Mesenchymal stem cell (in vitro differentiated cells and primary cell): ENCODE results near the gene MLEC.

Experiments
- DNase-seq: peaks from one replicate; pipeline ENCODE4 v3.0.0-alpha.2; 2013
- H2AFZ ChIP-seq: one replicate; pipeline ENCODE4 v1.6.1; 2013; ENCODE audit warnings: low read depth, mild to moderate bottlenecking, control low read depth, inconsistent platforms, low read length, moderate library complexity
- H2AK5ac ChIP-seq: 2 replicates; pipeline ENCODE4 v1.6.1; 2013; ENCODE audit warnings: low read length, moderate library complexity, mild to moderate bottlenecking, inconsistent platforms; ENCODE audit not compliant: severe bottlenecking
- H2BK120ac ChIP-seq: one replicate; pipeline ENCODE4 v1.6.1; 2013; ENCODE audit warnings: low read depth, mild to moderate bottlenecking, inconsistent platforms, low read length, moderate library complexity
- H2BK12ac ChIP-seq, 2 experiments: one replicate each; pipeline ENCODE4 v1.6.1; 2013; ENCODE audit warnings: inconsistent platforms in 2 of 2, low read length in 2 of 2, mild to moderate bottlenecking in 2 of 2, moderate library complexity in 2 of 2, control low read depth in 1 of 2
- H2BK15ac ChIP-seq: one replicate; pipeline ENCODE4 v1.6.1; 2013; ENCODE audit warnings: mild to moderate bottlenecking, low read depth, inconsistent platforms; ENCODE audit not compliant: poor library complexity, severe bottlenecking
- H2BK5ac ChIP-seq: 2 replicates; pipeline ENCODE4 v1.6.1; 2013; ENCODE audit warnings: low read depth, mild to moderate bottlenecking, low read length, control low read depth, inconsistent platforms; ENCODE audit not compliant: poor library complexity, severe bottlenecking
- H3K14ac ChIP-seq, 2 experiments: one replicate each; pipeline ENCODE4 v1.6.1; 2013; ENCODE audit warnings: inconsistent platforms in 2 of 2, low read length in 2 of 2, control low read depth in 1 of 2, mild to moderate bottlenecking in 1 of 2, moderate library complexity in 1 of 2
- H3K18ac ChIP-seq, 2 experiments: one replicate each; pipeline ENCODE4 v1.6.1; 2013; ENCODE audit warnings: inconsistent platforms in 2 of 2, low read length in 2 of 2, control low read depth in 1 of 2, low read depth in 1 of 2, mild to moderate bottlenecking in 1 of 2
- H3K23ac ChIP-seq, 2 experiments: one replicate each; pipeline ENCODE4 v1.6.1; 2013; ENCODE audit warnings: inconsistent platforms in 2 of 2, low read length in 2 of 2, mild to moderate bottlenecking in 2 of 2, moderate library complexity in 2 of 2, control low read depth in 1 of 2
- H3K27ac ChIP-seq: 2 replicates; pipeline ENCODE4 v1.5.1; 2013; ENCODE audit warnings: mild to moderate bottlenecking, moderate library complexity, low read length, control low read depth, inconsistent platforms; ENCODE audit not compliant: poor library complexity, severe bottlenecking
- H3K27me3 ChIP-seq, 2 experiments: 2 replicates each; pipeline versions ENCODE4 v1.6.1 to v1.7.0; 2013; ENCODE audit warnings: low read length in 2 of 2, mild to moderate bottlenecking in 2 of 2, moderate library complexity in 2 of 2, control low read depth in 1 of 2, inconsistent platforms in 1 of 2; ENCODE audit not compliant: control insufficient read depth in 1 of 2, insufficient read depth in 1 of 2
- H3K36me3 ChIP-seq, 2 experiments: 2 replicates each; pipeline versions ENCODE4 v1.6.1 to v1.7.0; 2013; ENCODE audit warnings: low read length in 2 of 2, control low read depth in 1 of 2, inconsistent platforms in 1 of 2, low read depth in 1 of 2, mild to moderate bottlenecking in 1 of 2; ENCODE audit not compliant: insufficient read depth in 2 of 2, control insufficient read depth in 1 of 2
- H3K4ac ChIP-seq, 2 experiments: one replicate each; pipeline ENCODE4 v1.6.1; 2013; ENCODE audit warnings: inconsistent platforms in 2 of 2, low read length in 2 of 2, mild to moderate bottlenecking in 2 of 2, moderate library complexity in 2 of 2, control low read depth in 1 of 2, low read depth in 1 of 2
- H3K4me1 ChIP-seq: 2 replicates; pipeline ENCODE4 v1.6.1; 2013; ENCODE audit warnings: low read depth, low read length, control low read depth; ENCODE audit not compliant: control insufficient read depth, insufficient read depth
- H3K4me2 ChIP-seq: 2 replicates; pipeline ENCODE4 v1.6.1; 2013; ENCODE audit warnings: low read length, mild to moderate bottlenecking, inconsistent platforms; ENCODE audit not compliant: poor library complexity, severe bottlenecking
- H3K4me3 ChIP-seq, 2 experiments: 2 replicates each; pipeline versions ENCODE4 v1.5.1 to v1.7.0; 2013; ENCODE audit warnings: low read length in 2 of 2, mild to moderate bottlenecking in 2 of 2, control low read depth in 1 of 2, low read depth in 1 of 2; ENCODE audit not compliant: insufficient read depth in 1 of 2
- H3K79me1 ChIP-seq: replicated peaks from 2 replicates; pipeline ENCODE4 v1.6.1; 2013; ENCODE audit warnings: mild to moderate bottlenecking, control low read depth, low read length, inconsistent platforms; ENCODE audit not compliant: poor library complexity, severe bottlenecking
- H3K9ac ChIP-seq: 2 replicates; pipeline ENCODE4 v1.7.0; 2013; ENCODE audit warnings: mild to moderate bottlenecking, low read length, moderate library complexity
- H3K9me3 ChIP-seq: 2 replicates; pipeline ENCODE4 v1.7.0; 2013; ENCODE audit warnings: mild to moderate bottlenecking, low read length; ENCODE audit not compliant: control insufficient read depth
- H4K8ac ChIP-seq: one replicate; pipeline ENCODE4 v1.6.1; 2013; ENCODE audit warnings: inconsistent platforms, mild to moderate bottlenecking, low read length, moderate library complexity
- H4K91ac ChIP-seq: one replicate; pipeline ENCODE4 v1.6.1; 2013; ENCODE audit warnings: mild to moderate bottlenecking, low read length, inconsistent platforms
- WGBS: methylation state at CpG from one replicate; pipeline ENCODE4 v1.1.7; 2013; ENCODE audit warnings: mixed read lengths; 5-methylcytosine and 5-hydroxymethylcytosine counted together

The MLEC gene

DNA sequence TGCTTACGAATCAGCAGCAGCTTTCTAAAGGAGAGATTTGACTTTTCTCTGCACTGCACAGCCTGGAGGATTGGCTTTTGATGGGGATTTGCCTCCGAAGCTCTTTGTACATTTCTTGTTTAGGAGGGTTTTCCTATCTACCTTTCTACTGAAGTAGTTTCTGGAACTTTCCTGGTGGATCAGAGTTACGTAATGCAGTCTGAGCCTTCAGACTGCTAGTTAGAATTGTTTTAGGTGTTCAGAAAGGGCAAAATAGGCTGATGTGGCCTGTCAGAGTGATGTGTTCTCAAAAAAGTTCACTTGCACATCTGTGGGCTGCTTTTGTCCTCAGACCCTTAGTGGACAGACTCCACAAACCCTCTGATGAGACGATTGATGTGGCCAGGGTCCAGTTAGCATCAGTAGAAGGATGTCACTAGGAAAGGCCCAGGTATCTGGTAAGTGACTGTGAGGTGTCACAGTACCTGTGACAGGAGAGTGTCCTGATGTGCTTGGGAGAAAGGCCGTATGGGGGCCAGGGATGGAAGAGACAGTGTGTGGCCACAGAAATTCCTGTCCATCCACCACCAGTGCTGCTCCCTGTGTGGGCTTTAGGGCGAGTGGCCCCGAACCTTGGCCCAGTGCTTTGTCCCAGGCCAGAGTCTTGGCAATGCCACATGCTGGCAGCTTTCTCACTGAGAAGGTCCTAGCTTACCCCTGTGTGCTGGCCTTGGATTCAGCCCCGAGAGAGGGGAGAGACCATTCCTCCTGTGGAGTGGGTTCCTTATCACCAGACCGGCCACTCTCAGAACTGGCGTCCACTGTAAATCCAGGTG lies 34.2 kb downstream of the MLEC start:
- no peak overlapping the region for H3K4me2 ChIP-seq
- H2BK15ac ChIP-seq, result no peak overlapping the region
- no peak overlapping the region for H3K23ac ChIP-seq
- H2BK5ac ChIP-seq, result no peak overlapping the region
- H3K79me1 ChIP-seq, result peaks cover 24% of the 10 kb centered on the region
- no peak overlapping the region for H2AFZ ChIP-seq
- no peak overlapping the region for H3K14ac ChIP-seq
- no peak overlapping the region for H2BK120ac ChIP-seq
- DNase-seq, result no peak
- no peak overlapping the region for H4K8ac ChIP-seq
- no peak overlapping the region for H3K18ac ChIP-seq
- H4K91ac ChIP-seq, result no peak overlapping the region
- H3K9me3 ChIP-seq, result no peaks in the 10 kb centered on the region
- no peaks in the 10 kb centered on the region for H3K27me3 ChIP-seq
- H3K4me3 ChIP-seq, result no peak overlapping the region
- no peak overlapping the region for H3K4ac ChIP-seq
- H3K27ac ChIP-seq, result no peak overlapping the region
- H2AK5ac ChIP-seq, result no peak overlapping the region
- no peak overlapping the region for H2BK12ac ChIP-seq
- H3K36me3 ChIP-seq, result peaks cover 53 to 75% of the 10 kb centered on the region in 2 experiments
- H3K9ac ChIP-seq, result peak overlapping the region; percentile 37
- WGBS, result 97% methylated on average over 10 of the region's 10 CpGs
- H3K4me1 ChIP-seq, result peaks cover 21% of the 10 kb centered on the region

- no peaks in the 10 kb centered on the region for H3K27me3 ChIP-seq
- over 99% methylated on average over 3 of the region's 3 CpGs for WGBS
- H3K9me3 ChIP-seq, result no peaks in the 10 kb centered on the region
Observed at GRCh38 chr12:120721866-120722265, 34.9 kb downstream of the MLEC start.

DNA sequence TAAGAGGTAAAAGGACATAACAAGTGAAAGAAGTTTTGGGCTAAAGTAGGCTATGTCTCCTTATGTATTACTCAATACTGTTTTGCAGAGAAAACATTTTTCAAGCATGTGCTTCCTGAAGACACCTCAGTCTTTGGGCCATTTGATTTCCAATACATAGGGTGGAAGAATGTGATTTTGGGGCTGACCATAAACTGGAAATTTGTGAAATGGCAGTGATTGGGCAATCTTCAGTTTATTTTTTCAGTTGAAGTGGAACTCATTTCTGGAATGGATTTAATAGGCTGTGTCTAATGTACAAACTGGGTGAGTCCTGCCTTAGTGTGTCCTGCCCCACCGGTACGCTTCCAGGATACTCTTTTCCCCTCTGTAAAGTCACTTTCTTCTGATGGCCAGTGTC lies 35.8 kb downstream of the MLEC start:
- H3K4me3 ChIP-seq, result no peak overlapping the region
- no peak overlapping the region for H2BK5ac ChIP-seq
- no peak overlapping the region for H2AK5ac ChIP-seq
- H3K14ac ChIP-seq, result no peak overlapping the region
- H4K91ac ChIP-seq, result no peak overlapping the region
- no peak overlapping the region for H3K4me2 ChIP-seq
- no peak overlapping the region for H3K9ac ChIP-seq
- no CpG with 5 or more reads among the region's 2 CpGs for WGBS
- no peaks in the 10 kb centered on the region for H3K27me3 ChIP-seq
- H2BK15ac ChIP-seq, result no peak overlapping the region
- H3K9me3 ChIP-seq, result no peaks in the 10 kb centered on the region
- H3K4ac ChIP-seq, result no peak overlapping the region
- no peak overlapping the region for H3K18ac ChIP-seq
- no peak overlapping the region for H2AFZ ChIP-seq
- H4K8ac ChIP-seq, result no peak overlapping the region
- H3K23ac ChIP-seq, result no peak overlapping the region
- H3K79me1 ChIP-seq, result peaks cover 18% of the 10 kb centered on the region
- H3K36me3 ChIP-seq, result peaks cover 40 to 63% of the 10 kb centered on the region in 2 experiments
- no peak overlapping the region for H2BK12ac ChIP-seq
- DNase-seq, result no peak
- no peak overlapping the region for H2BK120ac ChIP-seq
- H3K4me1 ChIP-seq, result peaks cover 22% of the 10 kb centered on the region
- no peak overlapping the region for H3K27ac ChIP-seq

More at GRCh38 chr12:120721866-120722265, 34.9 kb downstream of the MLEC start:
- no peak for DNase-seq
- Histone ChIP-seq H3K4me3 (no peak overlapping the region), H2BK5ac (no peak overlapping the region), H3K23ac (no peak overlapping the region), H3K36me3 (peaks cover 48 to 68% of the 10 kb centered on the region in 2 experiments), H2BK120ac (no peak overlapping the region), H3K9ac (peak overlapping the region; percentile 37), H4K91ac (no peak overlapping the region), H2AK5ac (no peak overlapping the region), H4K8ac (no peak overlapping the region), H3K4me1 (peaks cover 22% of the 10 kb centered on the region), H2BK12ac (no peak overlapping the region), H3K27ac (no peak overlapping the region), H2BK15ac (no peak overlapping the region), H3K18ac (no peak overlapping the region), H3K4ac (no peak overlapping the region), H3K4me2 (no peak overlapping the region), H2AFZ (no peak overlapping the region), H3K79me1 (peaks cover 18% of the 10 kb centered on the region), H3K14ac (no peak overlapping the region)

DNA sequence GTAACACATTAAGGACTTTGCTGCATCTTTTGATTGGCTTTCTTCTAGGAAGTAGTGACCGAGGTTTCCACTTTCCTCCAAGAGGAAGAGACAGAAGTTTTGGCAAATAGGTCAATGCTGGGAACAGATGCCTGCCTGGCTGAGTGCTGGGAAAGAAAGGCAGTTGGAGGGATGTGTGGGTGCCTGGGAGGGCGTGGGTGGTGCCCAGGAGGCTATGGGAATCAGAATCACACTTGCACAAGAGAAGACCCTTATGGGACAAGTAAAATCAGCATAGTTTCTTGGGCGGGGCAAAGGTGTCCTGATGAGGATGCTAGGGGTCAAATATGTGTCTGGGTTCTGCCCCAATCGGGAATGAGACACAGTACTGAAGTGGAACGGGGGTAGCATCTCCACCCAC lies 37.8 kb downstream of the MLEC start:
- peak overlapping the region in 1 of 2 experiments; percentile 82 for H3K4me3 ChIP-seq
- peaks cover 33 to 53% of the 10 kb centered on the region in 2 experiments for H3K36me3 ChIP-seq
- no peak overlapping the region for H3K18ac ChIP-seq
- 83% methylated on average over 5 of the region's 5 CpGs for WGBS
- H2BK5ac ChIP-seq, result no peak overlapping the region
- no peak overlapping the region for H3K14ac ChIP-seq
- no peak overlapping the region for H2BK15ac ChIP-seq
- no peak overlapping the region for H2BK120ac ChIP-seq
- DNase-seq, result no peak
- no peak overlapping the region for H3K4ac ChIP-seq
- no peak overlapping the region for H3K4me2 ChIP-seq
- no peak overlapping the region for H4K8ac ChIP-seq
- no peak overlapping the region for H2BK12ac ChIP-seq
- no peaks in the 10 kb centered on the region for H3K9me3 ChIP-seq
- H2AK5ac ChIP-seq, result no peak overlapping the region
- no peak overlapping the region for H3K27ac ChIP-seq
- H3K23ac ChIP-seq, result no peak overlapping the region
- peaks cover 18% of the 10 kb centered on the region for H3K79me1 ChIP-seq
- peaks cover 17% of the 10 kb centered on the region for H3K4me1 ChIP-seq
- peak overlapping the region; percentile 86 for H3K9ac ChIP-seq
- no peaks in the 10 kb centered on the region for H3K27me3 ChIP-seq
- H4K91ac ChIP-seq, result no peak overlapping the region
- no peak overlapping the region for H2AFZ ChIP-seq
